H1 (cell line): ENCODE data around the gene PGD. TPM values are rescaled to one million over a fixed set of nuclear protein-coding genes. Genes with fewer than 3 reads are reported as not detected.

Source experiments
- ASH2L ChIP-seq: fragments of 200-600, 300-600 bp; sonication (generic); IDR thresholded peaks from one replicate; pipeline ENCODE4 v1.7.1; 2017; ENCODE audit warnings: low read length
- ATF2 ChIP-seq: IDR thresholded peaks from 2 replicates; pipeline ENCODE4 v1.6.1; 2012; ENCODE audit warnings: low read length, inconsistent platforms
- HDAC2 ChIP-seq, 2 experiments: fragments of 300-600 bp in 1 of 2; sonication (generic) in 1 of 2; IDR thresholded peaks; 2 replicates each; pipeline ENCODE4 v1.6.1; 2011 to 2012; ENCODE audit warnings: low read depth in 2 of 2, low read length in 2 of 2, mild to moderate bottlenecking in 2 of 2, moderate library complexity in 2 of 2, borderline replicate concordance in 1 of 2, inconsistent platforms in 1 of 2
- NRF1 ChIP-seq: IDR thresholded peaks from 2 replicates; pipeline ENCODE4 v1.6.1; 2011; ENCODE audit warnings: mild to moderate bottlenecking, low read depth, low read length, improper control_type of control experiment
- PHF8 ChIP-seq: fragments of 200-600 bp; sonication (generic); conservative IDR thresholded peaks from 2 replicates; pipeline ENCODE4 v1.7.1; 2012; ENCODE audit warnings: low read depth, mild to moderate bottlenecking, inconsistent platforms, low read length, moderate library complexity
- YY1 ChIP-seq: IDR thresholded peaks from 2 replicates; pipeline ENCODE4 v1.6.1; 2011; ENCODE audit warnings: low read depth, mild to moderate bottlenecking, low read length
- polyA plus RNA-seq, 7 experiments: library from polyadenylated mRNA; depleted of rRNA in 3 of 7; stranded (reverse) in 5 of 7; unstranded in 2 of 7; fragments of >200 nt in 5 of 7; fragments of 200-250 nt in 2 of 7; gene quantifications; 1 replicate in 5 of 7; 2 replicates in 1 of 7; 4 replicates in 1 of 7; pipeline versions ENCODE4 v1.2.1 to v1.2.3, GENCODE V29; 2011 to 2013; ENCODE audit warnings: missing spikeins in 2 of 7, mixed read lengths in 2 of 7
- total RNA-seq: library from RNA; stranded (reverse); fragmentation: NEBNext Ultra II Directional; extraction: Animal tissue kit (Norgen Biotek cat#: 25700); gene quantifications from 2 replicates; pipeline ENCODE4 v1.2.1, GENCODE V29; 2021

PGD gene
- total and polyA plus RNA-seq, 2 of the 8 experiments (the other 6 are each of a cell fraction or from before 2014, with no cell fraction given) = 191 to 331 TPM

- no peak for TF ChIP-seq ATF2
- TF ChIP-seq YY1 = no peak
- TF ChIP-seq ASH2L = no peak
- TF ChIP-seq NRF1 = no peak
- no peak for TF ChIP-seq PHF8
- TF ChIP-seq HDAC2 (IDR thresholded peaks at IDR 0.05; ENCODE audit: borderline replicate concordance in 1 of 2, low read depth in 2 of 2, low read length in 2 of 2) = no peak
Observed at GRCh38 chr1:10450836-10451235, 52.0 kb downstream of the PGD start (continued).
